Measurements from ENCODE around the gene GFOD2.

Gene GFOD2

DNA sequence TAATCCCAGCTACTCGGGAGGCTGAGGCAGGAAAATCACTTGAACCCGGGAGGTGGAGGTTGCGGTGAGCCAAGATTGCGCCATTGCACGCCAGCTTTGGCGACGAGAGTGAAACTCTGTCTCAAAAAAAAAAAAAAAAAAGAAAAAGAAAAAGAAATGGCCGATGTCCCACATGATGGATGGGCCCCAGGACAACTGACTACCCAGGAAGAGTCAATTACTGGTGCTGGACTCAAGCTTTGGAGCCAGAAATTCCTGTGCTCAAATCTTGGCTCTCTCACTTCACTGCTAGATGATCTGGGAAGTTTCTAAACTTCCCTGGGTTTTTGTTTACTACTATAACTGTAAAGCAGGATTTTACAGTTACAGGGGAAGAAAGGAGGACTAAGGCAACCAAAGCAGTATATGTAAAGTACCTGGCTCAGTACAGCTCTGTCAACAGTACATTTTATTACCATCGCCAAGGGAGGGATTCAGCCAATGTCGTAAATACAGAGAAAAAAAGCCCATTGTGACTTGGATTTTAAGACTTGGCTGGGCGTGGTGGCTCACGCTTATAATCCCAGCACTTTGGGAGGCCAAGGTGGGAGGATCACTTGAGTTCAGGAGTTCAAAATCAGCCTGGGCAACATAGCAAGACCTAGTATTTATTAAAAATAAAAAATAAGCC lies 40.6 kb downstream of the GFOD2 start:
- Histone ChIP-seq H3K36me3 (peaks cover 0 to 37% (median 12%) of the 10 kb centered on the region in 3 donors), H3K4me1 (peaks cover 0 to 23% (median 4%) of the 10 kb centered on the region in 4 donors), H3K4me3 (no peak overlapping the region), H3K27ac (no peak overlapping the region), H3K9me3 (no peaks in the 10 kb centered on the region), H3K27me3 (no peaks in the 10 kb centered on the region)
- TF ChIP-seq, protein P1, sequence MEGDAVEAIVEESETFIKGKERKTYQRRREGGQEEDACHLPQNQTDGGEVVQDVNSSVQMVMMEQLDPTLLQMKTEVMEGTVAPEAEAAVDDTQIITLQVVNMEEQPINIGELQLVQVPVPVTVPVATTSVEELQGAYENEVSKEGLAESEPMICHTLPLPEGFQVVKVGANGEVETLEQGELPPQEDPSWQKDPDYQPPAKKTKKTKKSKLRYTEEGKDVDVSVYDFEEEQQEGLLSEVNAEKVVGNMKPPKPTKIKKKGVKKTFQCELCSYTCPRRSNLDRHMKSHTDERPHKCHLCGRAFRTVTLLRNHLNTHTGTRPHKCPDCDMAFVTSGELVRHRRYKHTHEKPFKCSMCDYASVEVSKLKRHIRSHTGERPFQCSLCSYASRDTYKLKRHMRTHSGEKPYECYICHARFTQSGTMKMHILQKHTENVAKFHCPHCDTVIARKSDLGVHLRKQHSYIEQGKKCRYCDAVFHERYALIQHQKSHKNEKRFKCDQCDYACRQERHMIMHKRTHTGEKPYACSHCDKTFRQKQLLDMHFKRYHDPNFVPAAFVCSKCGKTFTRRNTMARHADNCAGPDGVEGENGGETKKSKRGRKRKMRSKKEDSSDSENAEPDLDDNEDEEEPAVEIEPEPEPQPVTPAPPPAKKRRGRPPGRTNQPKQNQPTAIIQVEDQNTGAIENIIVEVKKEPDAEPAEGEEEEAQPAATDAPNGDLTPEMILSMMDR (IDR thresholded peaks at IDR 0.05) = no peak
- intact Hi-C loops (cut with DNase I; ENCODE audit: low total_unique reads) = loop anchor here (10.0 kb wide), 1 partner anchor 246 kb away; no protein-coding TSS in a partner anchor
- no peak for DNase-seq

DNA sequence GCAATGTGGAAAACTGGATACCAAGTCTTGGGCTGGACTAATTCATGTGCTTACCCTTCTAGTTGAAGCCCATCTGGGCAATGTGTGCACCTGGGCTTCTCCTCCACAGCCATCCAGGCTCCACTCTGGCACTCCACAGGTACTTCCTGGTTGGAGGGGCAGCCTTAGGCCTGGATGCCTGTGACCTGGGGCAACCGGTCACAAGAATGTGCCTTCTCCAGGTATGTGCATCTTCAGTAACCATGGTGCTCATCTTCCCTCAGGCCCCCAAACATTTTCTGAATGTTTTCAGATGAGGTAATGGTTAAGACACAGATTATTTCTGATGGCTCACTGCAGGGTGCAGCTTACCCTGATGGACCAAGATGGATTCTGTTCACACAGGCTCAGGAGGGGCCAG lies 41.4 kb downstream of the GFOD2 start:
- Histone ChIP-seq H3K36me3 (peaks cover 0 to 29% (median 12%) of the 10 kb centered on the region in 3 donors), H3K4me3 (no peak overlapping the region), H3K9me3 (no peaks in the 10 kb centered on the region), H3K27ac (no peak overlapping the region), H3K4me1 (peaks cover 0 to 31% (median 4%) of the 10 kb centered on the region in 4 donors), H3K27me3 (no peaks in the 10 kb centered on the region)
- DNase-seq = no peak
- intact Hi-C loops (cut with DNase I; ENCODE audit: low total_unique reads) = loop anchor here (10.0 kb wide), 1 partner anchor 247 kb away; no protein-coding TSS in a partner anchor
- TF ChIP-seq, protein P1 (IDR thresholded peaks at IDR 0.05) = no peak

DNA sequence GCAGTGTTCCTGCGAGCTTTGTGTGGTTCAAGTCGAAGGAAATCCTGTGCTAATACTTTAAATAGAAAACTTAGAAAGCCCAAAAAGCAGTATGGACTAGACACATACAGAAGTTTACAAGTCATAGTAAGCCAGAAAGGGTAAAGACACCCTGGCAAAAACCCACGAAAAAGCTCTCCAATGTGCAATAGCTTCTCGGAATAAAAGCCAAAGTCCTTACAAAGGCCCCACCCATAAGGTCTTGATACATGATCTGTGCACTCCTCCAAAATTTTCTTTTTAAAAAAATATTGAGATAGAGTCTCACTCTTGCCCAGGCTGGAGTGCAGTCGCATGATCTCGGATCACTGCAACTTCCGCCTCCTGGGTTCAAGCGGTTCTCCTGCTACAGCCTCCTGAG lies 42.2 kb downstream of the GFOD2 start:
- Histone ChIP-seq H3K27ac (no peak overlapping the region), H3K9me3 (no peaks in the 10 kb centered on the region), H3K36me3 (peaks cover 0 to 23% (median 12%) of the 10 kb centered on the region in 3 donors), H3K4me1 (peaks cover 0 to 31% (median 4%) of the 10 kb centered on the region in 4 donors), H3K4me3 (no peak overlapping the region), H3K27me3 (no peaks in the 10 kb centered on the region)
- intact Hi-C loops (cut with DNase I; ENCODE audit: low total_unique reads) = loop anchor here (10.0 kb wide), 1 partner anchor 248 kb away; no protein-coding TSS in a partner anchor
- TF ChIP-seq, protein P1 (IDR thresholded peaks at IDR 0.05) = no peak
- no peak for DNase-seq

DNA sequence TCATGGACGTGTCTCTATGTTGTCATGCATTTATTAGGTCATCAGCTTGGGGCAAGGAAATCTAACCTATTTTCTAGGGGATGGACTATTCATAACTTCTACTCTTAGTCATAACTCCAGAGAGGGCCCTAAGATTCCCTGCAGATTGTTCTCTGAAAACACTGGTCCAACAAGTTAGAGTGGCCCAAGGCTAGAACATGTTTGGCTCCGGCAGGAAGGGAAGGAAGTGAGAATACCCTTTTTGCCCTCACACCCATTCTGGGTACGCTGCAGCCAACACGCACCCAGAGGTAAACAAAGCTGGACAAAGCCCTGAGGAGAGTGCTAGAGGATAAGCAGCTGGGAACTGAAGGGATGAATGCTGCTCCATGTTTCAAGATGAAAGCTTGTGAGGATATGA lies 42.6 kb downstream of the GFOD2 start:
- intact Hi-C loops (cut with DNase I; ENCODE audit: low total_unique reads) = loop anchor here (10.0 kb wide), 1 partner anchor 248 kb away; no protein-coding TSS in a partner anchor
- no peaks in the 10 kb centered on the region for H3K9me3 ChIP-seq
- no peak overlapping the region for H3K4me3 ChIP-seq
- no peaks in the 10 kb centered on the region for H3K27me3 ChIP-seq
- H3K4me1 ChIP-seq = peaks cover 0 to 31% (median 4%) of the 10 kb centered on the region in 4 donors
- peaks cover 0 to 23% (median 12%) of the 10 kb centered on the region in 3 donors for H3K36me3 ChIP-seq
- no peak for DNase-seq
- no peak overlapping the region for H3K27ac ChIP-seq
- TF ChIP-seq, protein P1 (IDR thresholded peaks at IDR 0.05) = no peak

DNA sequence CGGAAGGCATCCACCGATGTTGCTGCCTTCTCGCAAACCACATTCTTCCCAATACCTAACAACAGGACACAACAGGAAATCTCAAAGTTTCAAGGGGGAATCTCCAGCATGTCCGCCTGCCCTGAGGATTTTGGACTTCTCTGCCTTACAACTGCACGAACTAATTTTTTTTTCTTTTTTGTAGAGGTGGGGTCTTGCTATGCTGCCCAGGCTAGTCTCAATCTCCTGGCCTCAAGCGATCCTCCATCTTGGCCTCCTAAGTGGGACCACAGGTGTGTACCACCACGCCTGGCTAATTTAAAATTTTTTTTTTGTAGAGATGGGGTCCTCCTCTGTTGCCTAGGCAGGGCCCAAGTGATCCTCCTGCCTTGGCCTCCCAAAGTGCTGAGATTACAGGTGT lies 43.1 kb downstream of the GFOD2 start:
- no peak overlapping the region for H3K4me3 ChIP-seq
- no peaks in the 10 kb centered on the region for H3K27me3 ChIP-seq
- TF ChIP-seq, protein P1 (IDR thresholded peaks at IDR 0.05) = no peak
- peaks cover 0 to 23% (median 12%) of the 10 kb centered on the region in 3 donors for H3K36me3 ChIP-seq
- no peak overlapping the region for H3K27ac ChIP-seq
- no peaks in the 10 kb centered on the region for H3K9me3 ChIP-seq
- H3K4me1 ChIP-seq = peaks cover 0 to 31% (median 4%) of the 10 kb centered on the region in 4 donors
- DNase-seq = no peak
- intact Hi-C loops (cut with DNase I; ENCODE audit: low total_unique reads) = loop anchor here (10.0 kb wide), 1 partner anchor 249 kb away; no protein-coding TSS in a partner anchor
